Measurements from ENCODE around the gene TBCCD1.

- TF ChIP-seq CTCF (IDR thresholded peaks at IDR 0.05) (peak in 1 of 3 experiments; percentile 31), POLR2AphosphoS5 (IDR thresholded peaks at IDR 0.05) (peak; percentile 92 to 95)
Measured at GRCh38 chr3:186570096-186570940, 3.2 kb upstream of the TBCCD1 start, which contains the start of gene DNAJB11.

Measured in esophagus muscularis mucosa (tissue), 3 donors.